Neural crest cell (in vitro differentiated cells): Measurements from ENCODE around the gene GRIFIN. TPM values are rescaled to one million over a fixed set of nuclear protein-coding genes. Genes with fewer than 3 reads are reported as not detected.

Experiments
- DNase-seq: peaks from one replicate; pipeline ENCODE4 v3.0.0; 2021; ENCODE audit warnings: low read depth, mixed read lengths, low spot score
- H3K27ac Mint-ChIP-seq: one replicate; pipeline ENCODE4 v1.8.0; 2021; ENCODE audit warnings: mild to moderate bottlenecking, mixed read lengths; ENCODE audit not compliant: unreplicated experiment
- H3K27me3 Mint-ChIP-seq: 2 replicates; pipeline ENCODE4 v1.8.0; 2021; ENCODE audit warnings: low read depth, mild to moderate bottlenecking, mixed read lengths
- H3K36me3 Mint-ChIP-seq: 2 replicates; pipeline ENCODE4 v1.8.0; 2021; ENCODE audit warnings: low read depth, mild to moderate bottlenecking, mixed read lengths
- H3K4me1 Mint-ChIP-seq: 2 replicates; pipeline ENCODE4 v1.8.0; 2021; ENCODE audit warnings: mixed read lengths
- H3K4me3 Mint-ChIP-seq: one replicate; pipeline ENCODE4 v1.8.0; 2021; ENCODE audit warnings: mild to moderate bottlenecking, mixed read lengths
- H3K9me3 Mint-ChIP-seq: 2 replicates; pipeline ENCODE4 v1.8.0; 2021; ENCODE audit warnings: mixed read lengths
- total RNA-seq: library from RNA; stranded (reverse); gene quantifications from 2 replicates; pipeline ENCODE4 v1.2.1, GENCODE V29; 2021
- TF ChIP-seq, protein P1 (sequence below): fragments of 200-600 bp; sonication (generic); conservative IDR thresholded peaks from 2 replicates; pipeline ENCODE4 v1.5.0; 2021; ENCODE audit warnings: antibody characterized with exemption, mild to moderate bottlenecking

The GRIFIN gene
- total RNA-seq, 1 donor from 2014 or later: not detected

DNA sequence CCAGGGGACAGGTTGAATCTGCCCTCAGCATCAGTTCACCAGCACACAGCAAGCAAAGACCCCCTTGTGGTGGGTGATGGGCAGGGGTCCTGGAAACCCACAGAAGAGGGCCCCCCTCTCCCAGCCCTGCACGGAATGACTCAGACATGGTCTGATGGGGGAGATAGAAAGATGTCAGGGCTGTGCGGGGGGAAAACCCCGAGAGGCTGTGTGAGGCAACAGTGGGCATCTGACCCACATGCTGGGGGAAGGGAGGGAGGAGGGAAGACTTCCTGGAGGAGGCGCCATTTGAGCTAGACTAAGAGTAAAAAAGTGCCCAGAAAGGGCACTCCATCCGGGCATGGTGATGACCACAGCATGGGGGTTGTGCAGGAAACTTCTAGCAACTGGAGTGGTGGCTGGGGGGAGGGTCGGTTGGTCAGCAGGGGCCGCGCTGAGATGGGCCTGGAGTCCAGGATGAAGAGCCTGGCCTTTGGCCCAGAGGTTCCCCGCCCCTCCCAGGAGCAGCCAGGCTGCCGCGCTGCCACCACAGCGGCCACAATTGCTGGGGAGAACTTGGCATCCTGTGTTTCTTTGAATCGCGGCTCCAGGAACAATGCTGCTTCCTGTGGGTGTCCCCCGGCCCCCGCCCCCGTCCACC is 45.9 kb upstream of the GRIFIN start:
- Mint-ChIP-seq H3K36me3 (no peaks in the 10 kb centered on the region), H3K9me3 (no peaks in the 10 kb centered on the region), H3K4me3 (peak overlapping the region; percentile 87), H3K4me1 (peaks cover 50% of the 10 kb centered on the region), H3K27me3 (peaks cover 9% of the 10 kb centered on the region), H3K27ac (peak overlapping the region; percentile 71)
- DNase-seq: no peak
- TF ChIP-seq, protein P1, sequence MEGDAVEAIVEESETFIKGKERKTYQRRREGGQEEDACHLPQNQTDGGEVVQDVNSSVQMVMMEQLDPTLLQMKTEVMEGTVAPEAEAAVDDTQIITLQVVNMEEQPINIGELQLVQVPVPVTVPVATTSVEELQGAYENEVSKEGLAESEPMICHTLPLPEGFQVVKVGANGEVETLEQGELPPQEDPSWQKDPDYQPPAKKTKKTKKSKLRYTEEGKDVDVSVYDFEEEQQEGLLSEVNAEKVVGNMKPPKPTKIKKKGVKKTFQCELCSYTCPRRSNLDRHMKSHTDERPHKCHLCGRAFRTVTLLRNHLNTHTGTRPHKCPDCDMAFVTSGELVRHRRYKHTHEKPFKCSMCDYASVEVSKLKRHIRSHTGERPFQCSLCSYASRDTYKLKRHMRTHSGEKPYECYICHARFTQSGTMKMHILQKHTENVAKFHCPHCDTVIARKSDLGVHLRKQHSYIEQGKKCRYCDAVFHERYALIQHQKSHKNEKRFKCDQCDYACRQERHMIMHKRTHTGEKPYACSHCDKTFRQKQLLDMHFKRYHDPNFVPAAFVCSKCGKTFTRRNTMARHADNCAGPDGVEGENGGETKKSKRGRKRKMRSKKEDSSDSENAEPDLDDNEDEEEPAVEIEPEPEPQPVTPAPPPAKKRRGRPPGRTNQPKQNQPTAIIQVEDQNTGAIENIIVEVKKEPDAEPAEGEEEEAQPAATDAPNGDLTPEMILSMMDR: no peak

DNA sequence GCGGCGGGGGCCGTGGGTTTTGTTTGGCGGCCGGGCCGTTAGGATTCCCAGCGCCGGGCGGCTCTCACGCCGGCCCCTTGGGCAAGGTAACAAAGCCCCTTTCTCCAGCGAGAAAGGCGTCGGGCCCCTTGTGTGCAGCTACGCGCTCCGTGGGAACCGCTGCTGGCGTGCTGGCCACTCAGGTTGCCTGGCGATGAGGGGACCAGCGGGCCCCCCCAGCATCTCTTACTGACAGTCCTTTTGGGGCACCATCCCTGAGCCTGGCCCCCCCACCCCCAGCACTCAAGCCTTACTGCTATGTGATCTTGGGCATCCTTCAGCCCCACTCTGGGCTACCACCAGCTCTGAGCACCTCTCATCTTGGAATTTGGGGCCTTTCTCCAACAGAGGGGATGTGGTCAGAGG is 45.1 kb upstream of the GRIFIN start:
- Mint-ChIP-seq H3K27ac (peak overlapping the region; percentile 71), H3K4me3 (peak overlapping the region; percentile 87), H3K27me3 (peaks cover 9% of the 10 kb centered on the region), H3K9me3 (no peaks in the 10 kb centered on the region), H3K4me1 (peaks cover 52% of the 10 kb centered on the region), H3K36me3 (no peaks in the 10 kb centered on the region)
- no peak for DNase-seq
- TF ChIP-seq, protein P1: no peak

DNA sequence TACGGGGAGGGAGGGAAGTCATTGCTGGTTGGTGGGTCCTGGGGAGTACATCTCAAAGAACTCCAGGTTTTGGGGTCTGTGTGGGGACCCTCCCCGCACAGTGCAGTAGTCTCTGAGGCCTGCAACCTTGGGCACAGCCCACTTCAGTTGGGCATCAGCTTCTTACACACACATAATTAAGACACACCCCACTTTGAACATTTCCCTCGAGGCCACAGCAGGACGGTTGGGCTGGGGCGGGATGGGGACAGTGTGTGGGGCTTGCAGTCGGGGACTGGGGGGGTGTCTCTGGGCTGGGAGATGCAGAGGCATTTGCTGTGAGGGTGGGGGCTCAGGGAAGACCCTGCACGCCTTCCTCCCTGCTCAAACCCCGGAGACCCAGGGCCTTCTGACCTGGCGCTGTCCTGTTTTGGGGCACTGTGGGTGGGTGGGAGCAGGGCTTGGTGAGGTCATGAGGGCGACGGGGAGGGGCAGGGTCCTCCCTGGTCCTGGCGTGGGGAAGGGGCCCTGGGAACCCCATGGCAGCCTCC is 44.6 kb upstream of the GRIFIN start:
- DNase-seq: no peak

DNA sequence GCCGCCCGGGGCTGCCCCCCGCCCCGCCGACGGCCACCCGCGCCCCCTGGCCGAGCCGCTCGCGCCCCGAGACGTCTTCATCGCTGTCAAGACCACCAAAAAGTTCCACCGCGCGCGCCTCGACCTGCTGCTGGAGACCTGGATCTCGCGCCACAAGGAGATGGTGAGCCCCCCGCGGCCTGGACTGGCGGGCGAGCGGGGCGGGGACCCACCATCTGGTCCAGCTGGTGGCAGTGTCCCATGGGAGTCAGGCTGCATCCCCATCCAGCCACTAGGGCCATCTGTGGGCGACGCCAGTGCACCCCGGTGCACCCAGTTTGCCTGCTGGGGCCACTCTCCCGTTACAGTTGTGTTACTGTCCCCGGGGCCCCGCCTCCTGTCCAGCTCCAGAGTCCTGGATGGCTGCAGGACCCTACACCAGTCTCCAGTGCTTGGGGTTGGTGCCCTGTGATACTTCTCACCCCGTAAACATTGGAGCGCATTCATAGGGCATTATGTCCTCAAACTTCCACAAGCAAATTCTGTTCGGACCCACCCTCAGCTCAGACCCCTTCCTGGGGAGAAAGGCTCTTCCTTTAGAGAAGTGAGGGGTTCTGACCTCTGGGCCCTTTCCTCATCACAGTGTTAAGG is 44.0 kb upstream of the GRIFIN start:
- Mint-ChIP-seq H3K4me1 (peaks cover 48% of the 10 kb centered on the region), H3K9me3 (no peaks in the 10 kb centered on the region), H3K27ac (peak overlapping the region; percentile 27), H3K36me3 (no peaks in the 10 kb centered on the region), H3K27me3 (peaks cover 9% of the 10 kb centered on the region), H3K4me3 (peak overlapping the region; percentile 95)
- DNase-seq: peak; percentile 39
- TF ChIP-seq, protein P1: peak; percentile 24

More for the DNA sequence above, 44.6 kb upstream of the GRIFIN start:
- H3K27me3 Mint-ChIP-seq: peaks cover 9% of the 10 kb centered on the region
- H3K27ac Mint-ChIP-seq: peak overlapping the region; percentile 50
- TF ChIP-seq, protein P1: no peak
- peaks cover 51% of the 10 kb centered on the region for H3K4me1 Mint-ChIP-seq
- no peaks in the 10 kb centered on the region for H3K9me3 Mint-ChIP-seq
- no peaks in the 10 kb centered on the region for H3K36me3 Mint-ChIP-seq
- H3K4me3 Mint-ChIP-seq: peak overlapping the region; percentile 95

DNA sequence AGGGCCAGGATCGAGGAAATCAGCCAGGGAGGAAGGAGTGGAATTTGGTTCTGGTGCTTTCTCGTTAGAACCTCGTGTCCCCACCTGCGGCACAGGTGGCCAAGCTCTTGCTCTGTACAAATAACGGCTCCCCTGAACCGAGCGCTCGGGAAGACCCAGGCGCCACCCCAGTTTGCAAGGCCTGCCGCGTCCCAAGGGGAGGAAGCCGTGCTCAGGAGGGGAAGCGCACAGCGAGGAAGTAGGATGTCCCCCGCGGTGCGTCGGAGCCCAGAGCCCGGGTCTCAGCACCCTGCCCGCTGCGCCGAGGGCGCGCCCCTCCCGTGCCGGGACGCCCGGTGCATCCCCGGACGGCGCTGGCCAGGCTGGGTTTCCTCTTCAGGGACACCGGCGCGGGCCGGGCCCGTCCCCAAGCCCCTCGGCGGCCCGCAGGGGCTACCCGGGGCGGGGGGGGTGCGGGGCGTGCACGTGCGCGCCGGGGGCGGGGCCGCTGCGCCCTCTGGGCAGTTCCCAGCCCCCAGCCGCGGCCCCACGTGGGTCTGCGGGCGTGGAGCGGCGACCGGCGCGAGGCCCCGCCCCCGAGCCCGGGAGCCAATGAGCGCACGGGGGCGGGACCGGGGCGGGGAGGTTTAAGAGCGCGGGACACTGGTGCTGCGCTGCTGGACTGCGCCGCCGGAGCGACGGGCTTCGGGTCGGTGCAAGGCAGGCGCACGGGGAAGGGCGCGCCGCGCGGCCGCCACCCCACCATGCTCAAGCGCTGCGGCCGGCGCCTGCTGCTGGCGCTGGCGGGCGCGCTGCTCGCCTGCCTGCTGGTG is 43.1 kb upstream of the GRIFIN start, which contains the start of gene LFNG:
LFNG (plus strand) TSS at position 656 of the 812 bp plus-strand sequence; CDS start at position 744, 88 bp downstream.
- no peaks in the 10 kb centered on the region for H3K9me3 Mint-ChIP-seq
- TF ChIP-seq, protein P1: no peak
- H3K4me1 Mint-ChIP-seq: peaks cover 48% of the 10 kb centered on the region
- peak within 1 kb of the TSS; percentile 27 for H3K27ac Mint-ChIP-seq
- peaks cover 9% of the 10 kb centered on the region for H3K27me3 Mint-ChIP-seq
- peak; percentile 71 for DNase-seq
- no peaks in the 10 kb centered on the region for H3K36me3 Mint-ChIP-seq
- peak within 1 kb of the TSS; percentile 95 for H3K4me3 Mint-ChIP-seq
